HepG2 (cell line): ENCODE results near the gene CD68. TPM values are rescaled to one million over a fixed set of nuclear protein-coding genes. Genes with fewer than 3 reads are reported as not detected.
A peak's percentile ranks its signal among the peaks of the same experiment; 100 is the strongest.

ENCODE experiments used
- BCL6 ChIP-seq: IDR thresholded peaks from 2 replicates; pipeline ENCODE4 v1.6.1; 2016; ENCODE audit warnings: missing genetic modification reagents, missing compliant biosample characterization
- CHD4 ChIP-seq: fragments of 200-600 bp; sonication (generic); IDR thresholded peaks from 2 replicates; pipeline ENCODE4 v1.7.0; 2017; ENCODE audit warnings: mild to moderate bottlenecking, low read length, borderline replicate concordance
- DNMT3B ChIP-seq: conservative IDR thresholded peaks from 2 replicates; pipeline ENCODE4 v1.6.1; 2016; ENCODE audit warnings: missing biosample characterization, control low read depth
- GABPA ChIP-seq, 2 experiments: IDR thresholded peaks; 2 replicates each; pipeline ENCODE4 v1.6.1; 2011 to 2016; ENCODE audit warnings: low read depth in 2 of 2, low read length in 1 of 2, missing biosample characterization in 1 of 2, missing genetic modification characterization in 1 of 2
- GATA4 ChIP-seq: sonication (generic); IDR thresholded peaks from 2 replicates; pipeline ENCODE4 v1.6.1; 2016; ENCODE audit warnings: antibody characterized with exemption, low read depth, borderline replicate concordance
- MAFG ChIP-seq: sonication (generic); formaldehyde crosslinking; IDR thresholded peaks from 2 replicates; pipeline ENCODE4 v1.5.1; 2020; ENCODE audit warnings: mild to moderate bottlenecking, missing genetic modification reagents
- MEIS2 ChIP-seq: sonication (generic); formaldehyde crosslinking; IDR thresholded peaks from 2 replicates; pipeline ENCODE4 v1.9.0; 2021; ENCODE audit warnings: mild to moderate bottlenecking, missing genetic modification reagents
- MTA1 ChIP-seq: sonication (generic); formaldehyde crosslinking; IDR thresholded peaks from 2 replicates; pipeline ENCODE4 v1.4.0; 2020; ENCODE audit warnings: missing genetic modification reagents, mild to moderate bottlenecking, borderline replicate concordance
- PITX1 ChIP-seq: sonication (generic); formaldehyde crosslinking; IDR thresholded peaks from 2 replicates; pipeline ENCODE4 v1.5.1; 2020; ENCODE audit warnings: mild to moderate bottlenecking, missing genetic modification reagents
- PRMT3 ChIP-seq: sonication (generic); formaldehyde crosslinking; IDR thresholded peaks from 2 replicates; pipeline ENCODE4 v1.8.1; 2022; ENCODE audit warnings: low read depth, mild to moderate bottlenecking, moderate library complexity, missing genetic modification reagents, borderline replicate concordance
- RELA ChIP-seq: sonication (generic); formaldehyde crosslinking; IDR thresholded peaks from 2 replicates; pipeline ENCODE4 v1.4.0; 2020; ENCODE audit warnings: missing genetic modification reagents
- RFX1 ChIP-seq: fragments of 450-650 bp; IDR thresholded peaks from 2 replicates; pipeline ENCODE4 v1.6.1; 2017
- RFXANK ChIP-seq: IDR thresholded peaks from 2 replicates; pipeline ENCODE4 v1.6.1; 2016
- SKI ChIP-seq: fragments of 450-650 bp; IDR thresholded peaks from one replicate; pipeline ENCODE4 v1.6.1; 2018; ENCODE audit warnings: mild to moderate bottlenecking; ENCODE audit not compliant: partially characterized antibody
- SYNCRIP ChIP-seq: fragments of 200-400 bp; formaldehyde crosslinking; IDR thresholded peaks from 2 replicates; pipeline ENCODE4 v1.6.1; 2018; ENCODE audit warnings: mild to moderate bottlenecking, low read depth, low read length; ENCODE audit not compliant: insufficient read depth
- ZBTB39 ChIP-seq: sonication (generic); formaldehyde crosslinking; IDR thresholded peaks from 2 replicates; pipeline ENCODE4 v1.5.0; 2020; ENCODE audit warnings: missing genetic modification reagents
- ZNF337 ChIP-seq: sonication (generic); formaldehyde crosslinking; IDR thresholded peaks from 2 replicates; pipeline ENCODE4 v1.5.1; 2020; ENCODE audit warnings: missing genetic modification reagents, low read depth, mild to moderate bottlenecking, borderline replicate concordance
- ZNF546 ChIP-seq: sonication (generic); formaldehyde crosslinking; conservative IDR thresholded peaks from 2 replicates; pipeline ENCODE4 v1.8.1; 2023; ENCODE audit warnings: mild to moderate bottlenecking, missing genetic modification reagents
- ZNF605 ChIP-seq: sonication (generic); formaldehyde crosslinking; IDR thresholded peaks from 2 replicates; pipeline ENCODE4 v1.8.0; 2022; ENCODE audit warnings: mild to moderate bottlenecking, missing genetic modification reagents
- ZNF609 ChIP-seq: sonication (generic); formaldehyde crosslinking; IDR thresholded peaks from 2 replicates; pipeline ENCODE4 v1.4.0; 2020; ENCODE audit warnings: mild to moderate bottlenecking, missing genetic modification reagents, borderline replicate concordance
- ZNF639 ChIP-seq: conservative IDR thresholded peaks from 2 replicates; pipeline ENCODE4 v1.6.1; 2018; ENCODE audit warnings: missing genetic modification reagents
- ZNF674 ChIP-seq: sonication (generic); formaldehyde crosslinking; IDR thresholded peaks from 2 replicates; pipeline ENCODE4 v1.5.0; 2020; ENCODE audit warnings: low read depth, mild to moderate bottlenecking, missing genetic modification reagents
- ZNF747 ChIP-seq: sonication (generic); formaldehyde crosslinking; IDR thresholded peaks from 2 replicates; pipeline ENCODE4 v1.8.1; 2023; ENCODE audit warnings: missing genetic modification reagents, mild to moderate bottlenecking, borderline replicate concordance
- ZNF850 ChIP-seq: sonication (generic); formaldehyde crosslinking; conservative IDR thresholded peaks from 2 replicates; pipeline ENCODE4 v1.9.0; 2021; ENCODE audit warnings: mild to moderate bottlenecking, missing genetic modification reagents
- polyA plus RNA-seq, 8 experiments: library from polyadenylated mRNA; depleted of rRNA in 3 of 8; stranded (reverse) in 7 of 8; unstranded in 1 of 8; fragments of >200 nt; fragmentation: Illumina TruSeq in 4 of 8; extraction: Trizol in 4 of 8; gene quantifications; 2 replicates each; pipeline versions ENCODE4 v1.2.1 to v1.2.3, GENCODE V29; 2011 to 2016; ENCODE audit warnings: low read depth in 4 of 8, missing spikeins in 1 of 8, mixed read lengths in 1 of 8; ENCODE audit not compliant: insufficient read depth in 1 of 8
- total RNA-seq, 5 experiments: library from RNA; depleted of rRNA; stranded (reverse); fragments of >200 nt; fragmentation: Illumina TruSeq; extraction: Trizol; gene quantifications; 2 replicates each; pipeline ENCODE4 v1.2.3, GENCODE V29; 2016; ENCODE audit warnings: low read depth in 1 of 5

The CD68 gene
- total and polyA plus RNA-seq, 2 of the 13 experiments (the other 11 are each of a cell fraction or from before 2014, with no cell fraction given) = 10.3 to 104 TPM

- no peak for TF ChIP-seq ZNF609
- TF ChIP-seq ZNF639 (CRISPR knock-in tag) = no peak
- no peak for TF ChIP-seq BCL6 (CRISPR knock-in tag)
- no peak for TF ChIP-seq SYNCRIP
- 0 out of 2 replicates have a peak, but pooled peaks have one; percentile 56 for TF ChIP-seq PRMT3
- no peak for TF ChIP-seq MAFG
- TF ChIP-seq ZNF546 = no peak
- TF ChIP-seq RFX1 = no peak
- no peak for TF ChIP-seq CHD4
- TF ChIP-seq PITX1 = no peak
- no peak for TF ChIP-seq MTA1 (CRISPR knock-in tag)
- TF ChIP-seq ZNF747 (CRISPR knock-in tag) = no peak; the same call in 1 of the 2 replicates
- TF ChIP-seq RFXANK (CRISPR knock-in tag) = no peak
- TF ChIP-seq SKI = no peak
- TF ChIP-seq GATA4 = no peak
- TF ChIP-seq DNMT3B = no peak
- no peak for TF ChIP-seq ZNF674 (CRISPR knock-in tag)
- no peak for TF ChIP-seq ZNF337
- TF ChIP-seq RELA (CRISPR knock-in tag) = 0 out of 2 replicates have a peak, but pooled peaks have one; percentile 37
- TF ChIP-seq ZNF850 (CRISPR knock-in tag) = no peak
- TF ChIP-seq GABPA (IDR thresholded peaks at IDR 0.05; ENCODE audit: low read depth, low read length) = no peak
- no peak for TF ChIP-seq GABPA (CRISPR knock-in tag; IDR thresholded peaks at IDR 0.05; ENCODE audit: low read depth)
- no peak for TF ChIP-seq MEIS2
- no peak for TF ChIP-seq ZBTB39 (CRISPR knock-in tag)
- TF ChIP-seq ZNF605 (CRISPR knock-in tag) = peak; percentile 43; the same call in 1 of the 2 replicates
Measured at GRCh38 chr17:7561028-7561575, 18.3 kb upstream of the CD68 start (continued).
